Ectodermal cell (in vitro differentiated cells): ENCODE measurements around the gene DUSP8.

ENCODE experiments used
- H3K27ac ChIP-seq: 2 replicates; pipeline ENCODE4 v1.7.0; 2013; ENCODE audit warnings: mild to moderate bottlenecking, low read depth, low read length; ENCODE audit not compliant: insufficient read depth, poor library complexity, severe bottlenecking
- H3K27me3 ChIP-seq: 2 replicates; pipeline ENCODE4 v1.7.0; 2013; ENCODE audit warnings: mild to moderate bottlenecking, low read length; ENCODE audit not compliant: insufficient read depth, control insufficient read depth, poor library complexity, severe bottlenecking
- H3K36me3 ChIP-seq: one replicate; pipeline ENCODE4 v1.7.0; 2013; ENCODE audit warnings: low read length; ENCODE audit not compliant: control insufficient read depth, insufficient read depth
- H3K4me1 ChIP-seq: one replicate; pipeline ENCODE4 v1.7.0; 2013; ENCODE audit warnings: low read length; ENCODE audit not compliant: control insufficient read depth, insufficient read depth
- H3K4me3 ChIP-seq: 2 replicates; pipeline ENCODE4 v1.7.0; 2013; ENCODE audit warnings: low read depth, low read length, control low read depth; ENCODE audit not compliant: insufficient read depth
- H3K9me3 ChIP-seq: 2 replicates; pipeline ENCODE4 v1.7.0; 2013; ENCODE audit warnings: mild to moderate bottlenecking, low read length, moderate library complexity; ENCODE audit not compliant: control insufficient read depth
- WGBS, 2 experiments: methylation state at CpG; one replicate each; pipeline ENCODE4 v1.1.7; 2013; ENCODE audit warnings: missing lambda C conversion rate in 2 of 2; 5-methylcytosine and 5-hydroxymethylcytosine counted together

The DUSP8 gene

GRCh38 chr11:1544536-1544935, 27.5 kb downstream of the DUSP8 start:
- 86 to 88% methylated on average over 6 of the region's 6 CpGs for WGBS, 2 experiments
- Histone ChIP-seq H3K9me3 (no peaks in the 10 kb centered on the region), H3K27ac (no peak overlapping the region), H3K4me1 (peaks cover 16% of the 10 kb centered on the region), H3K27me3 (peaks cover 63% of the 10 kb centered on the region), H3K4me3 (no peak overlapping the region), H3K36me3 (no peaks in the 10 kb centered on the region)

- Histone ChIP-seq H3K36me3 (no peaks in the 10 kb centered on the region), H3K27me3 (peaks cover 56% of the 10 kb centered on the region), H3K27ac (no peak overlapping the region), H3K9me3 (no peaks in the 10 kb centered on the region), H3K4me3 (no peak overlapping the region), H3K4me1 (peaks cover 16% of the 10 kb centered on the region)
- WGBS, 2 experiments = 86 to 87% methylated on average over 13 of the region's 13 CpGs
Measured at GRCh38 chr11:1543606-1544263, 28.3 kb downstream of the DUSP8 start.

- Histone ChIP-seq H3K9me3 (no peaks in the 10 kb centered on the region), H3K27ac (no peak overlapping the region), H3K4me1 (peaks cover 2% of the 10 kb centered on the region), H3K4me3 (no peak overlapping the region), H3K36me3 (no peaks in the 10 kb centered on the region), H3K27me3 (peaks cover 54% of the 10 kb centered on the region)
- WGBS, 2 experiments = 75 to 80% methylated on average over 10 of the region's 10 CpGs
Measured at GRCh38 chr11:1542267-1542666, 29.8 kb downstream of the DUSP8 start.

GRCh38 chr11:1541474-1542204, 30.4 kb downstream of the DUSP8 start:
- Histone ChIP-seq H3K27me3 (peaks cover 48% of the 10 kb centered on the region), H3K27ac (no peak overlapping the region), H3K36me3 (no peaks in the 10 kb centered on the region), H3K4me1 (no peaks in the 10 kb centered on the region), H3K9me3 (no peaks in the 10 kb centered on the region), H3K4me3 (no peak overlapping the region)
- WGBS, 2 experiments = 80 to 81% methylated on average over 22 of the region's 22 CpGs

- peaks cover 32% of the 10 kb centered on the region for H3K27me3 ChIP-seq
- H3K4me1 ChIP-seq = no peaks in the 10 kb centered on the region
- H3K27ac ChIP-seq = no peak overlapping the region
- 88 to 89% methylated on average over 6 of the region's 6 CpGs for WGBS, 2 experiments
- H3K36me3 ChIP-seq = no peaks in the 10 kb centered on the region
- no peaks in the 10 kb centered on the region for H3K9me3 ChIP-seq
- no peak overlapping the region for H3K4me3 ChIP-seq
Measured at GRCh38 chr11:1540074-1540473, 32.0 kb downstream of the DUSP8 start.

DNA sequence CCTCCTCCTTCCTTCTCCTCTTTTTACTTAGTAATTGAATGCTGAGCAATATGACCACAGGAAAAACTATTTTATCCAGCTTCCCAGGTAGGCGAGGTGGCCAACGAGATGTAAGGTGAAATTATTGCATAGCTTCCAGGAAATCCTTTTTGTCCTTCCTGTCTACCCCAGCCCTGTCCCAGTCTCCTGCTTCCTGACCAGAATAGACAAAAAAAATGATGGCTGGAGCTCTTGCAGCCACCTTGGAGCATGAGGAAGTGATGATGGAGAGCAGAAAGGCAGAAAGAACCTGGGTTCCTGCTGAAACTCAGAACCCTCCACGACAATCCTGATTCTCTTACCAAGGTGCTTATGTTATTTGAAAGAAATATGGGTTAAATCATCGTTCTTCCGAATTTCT, 33.9 kb downstream of the DUSP8 start:
- WGBS, 2 experiments = 86 to 90% methylated on average over 5 of the region's 5 CpGs
- H3K9me3 ChIP-seq = no peaks in the 10 kb centered on the region
- H3K27me3 ChIP-seq = peaks cover 22% of the 10 kb centered on the region
- H3K27ac ChIP-seq = no peak overlapping the region
- H3K4me3 ChIP-seq = no peak overlapping the region
- no peaks in the 10 kb centered on the region for H3K36me3 ChIP-seq
- H3K4me1 ChIP-seq = no peaks in the 10 kb centered on the region

GRCh38 chr11:1536065-1536843, 35.8 kb downstream of the DUSP8 start:
- no peak overlapping the region for H3K4me3 ChIP-seq
- no peak overlapping the region for H3K27ac ChIP-seq
- H3K4me1 ChIP-seq = no peaks in the 10 kb centered on the region
- no peaks in the 10 kb centered on the region for H3K36me3 ChIP-seq
- WGBS, 2 experiments = 88 to 91% methylated on average over 16 of the region's 16 CpGs
- peaks cover 22% of the 10 kb centered on the region for H3K27me3 ChIP-seq
- no peaks in the 10 kb centered on the region for H3K9me3 ChIP-seq

DNA sequence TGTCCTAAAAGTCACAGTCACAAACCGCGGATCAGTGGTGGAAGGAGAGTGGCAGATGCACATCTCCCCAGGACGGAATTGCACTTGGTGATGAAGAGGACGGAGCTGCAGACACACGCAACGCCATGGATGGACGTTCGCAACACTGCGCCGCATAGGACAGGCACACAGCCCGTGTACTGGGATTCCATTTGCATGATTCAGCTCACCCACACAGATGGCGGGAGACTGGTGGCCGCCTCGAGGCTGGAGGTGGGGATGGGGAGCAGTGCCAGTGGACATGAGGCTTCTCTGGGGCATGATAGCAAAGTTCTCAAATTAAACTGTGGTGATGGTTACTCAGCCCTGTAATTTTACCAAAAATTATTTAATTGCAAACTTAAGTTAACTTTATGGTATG, 37.4 kb downstream of the DUSP8 start:
- peaks cover 13% of the 10 kb centered on the region for H3K27me3 ChIP-seq
- H3K9me3 ChIP-seq = no peaks in the 10 kb centered on the region
- 93% methylated on average over 14 of the region's 14 CpGs for WGBS, 2 experiments
- H3K4me3 ChIP-seq = no peak overlapping the region
- H3K27ac ChIP-seq = no peak overlapping the region
- H3K36me3 ChIP-seq = no peaks in the 10 kb centered on the region
- H3K4me1 ChIP-seq = no peaks in the 10 kb centered on the region

DNA sequence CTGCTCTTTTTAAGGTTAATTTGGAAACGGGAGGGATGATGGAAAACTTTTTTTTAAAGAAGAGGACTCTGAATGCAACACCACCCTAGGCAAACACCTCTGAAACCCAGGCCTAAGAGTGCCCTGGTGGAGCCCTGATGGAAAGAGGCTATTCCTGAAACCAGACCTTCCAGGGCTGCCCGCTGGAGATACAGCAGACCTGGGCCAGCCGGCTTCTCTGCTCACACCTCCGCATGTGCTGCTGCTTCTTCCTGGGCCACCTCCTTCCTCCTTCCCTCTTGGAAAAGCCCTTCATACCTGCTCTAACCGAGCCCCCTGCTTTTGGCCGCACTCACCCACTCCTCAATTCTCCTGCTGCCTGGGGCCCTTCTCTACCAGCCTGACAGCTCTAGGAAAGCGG, 37.9 kb downstream of the DUSP8 start:
- Histone ChIP-seq H3K27me3 (peaks cover 13% of the 10 kb centered on the region), H3K36me3 (no peaks in the 10 kb centered on the region), H3K4me3 (no peak overlapping the region), H3K4me1 (no peaks in the 10 kb centered on the region), H3K9me3 (no peaks in the 10 kb centered on the region), H3K27ac (no peak overlapping the region)
- WGBS, 2 experiments = 95% methylated on average over 7 of the region's 7 CpGs

GRCh38 chr11:1533342-1533725, 38.7 kb downstream of the DUSP8 start:
- no peak overlapping the region for H3K4me3 ChIP-seq
- H3K9me3 ChIP-seq = no peaks in the 10 kb centered on the region
- no peaks in the 10 kb centered on the region for H3K36me3 ChIP-seq
- no peak overlapping the region for H3K27ac ChIP-seq
- 89 to 91% methylated on average over 10 of the region's 10 CpGs for WGBS, 2 experiments
- no peaks in the 10 kb centered on the region for H3K4me1 ChIP-seq
- peaks cover 9% of the 10 kb centered on the region for H3K27me3 ChIP-seq
